ENCODE data around the gene DUSP19.

DNA sequence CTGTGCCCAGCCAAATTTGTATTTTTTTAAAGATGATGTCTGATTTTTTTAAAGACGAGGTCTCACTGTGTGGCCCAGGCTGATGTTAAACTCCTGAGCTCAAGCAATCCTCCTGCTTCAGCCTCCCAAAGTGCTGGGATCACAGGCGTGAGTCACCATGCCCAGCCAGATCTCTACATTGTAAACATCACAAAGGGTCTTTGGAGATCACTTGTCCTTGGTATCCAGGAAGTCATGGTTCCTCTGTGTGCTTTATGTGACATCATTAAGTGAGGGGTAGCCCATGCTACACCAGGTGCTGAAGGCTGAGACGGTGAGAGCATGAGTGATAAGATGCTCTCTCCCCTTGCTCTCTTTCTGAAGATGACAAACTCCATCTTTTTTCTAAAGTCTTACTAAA, 38.7 kb downstream of the DUSP19 start:
- TF ChIP-seq CTCF (IDR thresholded peaks at IDR 0.05 in 8 of 11, conservative IDR thresholded peaks at IDR 0.05 in 3 of 11) (no peak), POLR2AphosphoS5 (IDR thresholded peaks at IDR 0.05) (no peak), POLR2A (IDR thresholded peaks at IDR 0.05) (no peak)
